Posterior cingulate gyrus (tissue), 11 donors: ENCODE data around the gene COA6.

ENCODE experiments used
- DNase-seq, 10 donors: peaks; one replicate each; pipeline versions ENCODE4 v3.0.0 to v3.0.0-alpha.2; 2020 to 2021; ENCODE audit warnings: mixed read lengths in 3 of 10
- intact Hi-C: fragments of 100-400 bp; cut with DNase I; formaldehyde crosslinking; loops from one replicate; pipeline ENCODE4 v1.15.1; 2023

COA6 gene

GRCh38 chr1:234405676-234406075 is 32.4 kb downstream of the COA6 start:
- intact Hi-C loops, result no loop called here
- DNase-seq, result no peak

- intact Hi-C loops, result no loop called here
- no peak for DNase-seq
These were observed 33.6 kb downstream of the COA6 start for GRCh38 chr1:234406871-234407270.

- intact Hi-C loops, result no loop called here
- DNase-seq, result no peak
These were observed 35.5 kb downstream of the COA6 start for GRCh38 chr1:234408757-234409156.

GRCh38 chr1:234409328-234409727 is 36.1 kb downstream of the COA6 start:
- no peak for DNase-seq
- intact Hi-C loops, result no loop called here

- DNase-seq, result no peak
- intact Hi-C loops, result loop anchor here (5.0 kb wide), 1 partner anchor 301 kb away; no protein-coding TSS in a partner anchor
These were observed 39.6 kb downstream of the COA6 start for GRCh38 chr1:234412830-234413229.

- intact Hi-C loops, result loop anchor here (5.0 kb wide), 1 partner anchor 301 kb away; no protein-coding TSS in a partner anchor
- no peak for DNase-seq
These were observed 40.2 kb downstream of the COA6 start for GRCh38 chr1:234413485-234413884.

GRCh38 chr1:234413990-234414389 is 40.7 kb downstream of the COA6 start:
- intact Hi-C loops, result loop anchor here (5.0 kb wide), 1 partner anchor 302 kb away; no protein-coding TSS in a partner anchor
- DNase-seq, result no peak

GRCh38 chr1:234427950-234428646 is 54.8 kb downstream of the COA6 start:
- intact Hi-C loops, result no loop called here
- no peak for DNase-seq

GRCh38 chr1:234429434-234429806 is 56.2 kb downstream of the COA6 start:
- intact Hi-C loops, result no loop called here
- DNase-seq, result no peak

GRCh38 chr1:234430691-234431090 is 57.4 kb downstream of the COA6 start:
- intact Hi-C loops, result no loop called here
- no peak for DNase-seq

GRCh38 chr1:234431255-234431654 is 58.0 kb downstream of the COA6 start:
- intact Hi-C loops, result no loop called here

GRCh38 chr1:234433563-234434285 is 60.5 kb downstream of the COA6 start:
- intact Hi-C loops, result no loop called here
- no peak for DNase-seq

More at GRCh38 chr1:234431255-234431654, 58.0 kb downstream of the COA6 start:
- no peak for DNase-seq
